Right ventricle myocardium superior (tissue), 1 donor: ENCODE data around the gene TMCC1. TPM values are rescaled to one million over a fixed set of nuclear protein-coding genes. Genes with fewer than 3 reads are reported as not detected.
A peak's percentile ranks its signal among the peaks of the same experiment; 100 is the strongest.

Experiments used
- ATAC-seq: fragments of 200-7000 bp; cut with Tn5 transposase; one replicate; pipeline ENCODE4 v1.9.1; 2020; ENCODE audit warnings: mild to moderate bottlenecking; ENCODE audit not compliant: poor library complexity
- DNase-seq: peaks from one replicate; pipeline ENCODE4 v3.0.0-alpha.2; 2020
- intact Hi-C: fragments of 100-400 bp; cut with DNase I; formaldehyde crosslinking; loops from one replicate; pipeline ENCODE4 v1.11.2; 2022
- total RNA-seq: library from RNA; stranded (reverse); fragmentation: NEBNext Ultra II Directional; extraction: Animal tissue kit (Norgen Biotek cat#: 25700); gene quantifications from one replicate; pipeline ENCODE4 v1.2.1, GENCODE V29; 2021
- donor health status: DM: no; HTN: yes; CAD: no; lungs with severe emphysema.

TMCC1 gene
- total RNA-seq, 1 donor from 2014 or later = 26.2 TPM

DNA sequence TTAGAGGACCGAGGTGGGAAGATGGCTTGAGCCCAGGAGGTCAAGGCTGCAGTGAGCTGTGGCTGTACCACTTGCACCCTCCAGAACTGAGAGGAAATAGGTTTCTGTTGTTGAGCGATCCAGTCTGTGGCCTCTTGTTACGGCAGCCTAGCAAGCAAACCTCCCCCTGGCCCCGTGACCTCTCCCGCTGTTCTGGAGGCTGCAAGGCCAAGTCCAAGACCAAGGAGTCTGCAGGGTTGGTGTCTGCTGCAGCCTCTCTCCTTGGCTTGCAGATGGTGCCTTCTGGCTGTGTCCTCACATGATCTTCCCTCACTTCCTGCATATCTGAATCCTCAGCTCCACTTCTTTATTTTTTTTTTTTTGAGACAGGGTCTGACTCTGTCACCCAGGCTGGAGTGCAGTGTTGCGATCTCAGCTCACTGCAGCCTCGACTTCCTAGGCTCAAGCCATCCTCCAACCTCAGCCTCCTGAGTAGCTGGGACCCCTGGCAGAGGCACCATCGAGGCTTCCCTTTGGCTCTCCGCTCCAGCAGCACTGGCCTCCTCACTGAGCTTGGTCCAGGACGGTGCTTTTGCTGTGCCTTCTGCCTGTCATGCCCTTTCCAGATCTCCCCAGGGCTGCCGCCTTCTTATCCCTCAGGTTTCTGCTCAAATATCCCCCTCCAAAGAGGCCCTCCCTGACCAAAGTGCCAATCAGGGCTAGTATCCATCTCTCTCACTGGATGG is 269.0 kb downstream of the TMCC1 start:
- ATAC-seq = no peak
- peak; percentile 68 for DNase-seq
- intact Hi-C loops = loop anchor here (5.0 kb wide), 1 partner anchor 308 kb away; no protein-coding TSS in a partner anchor

DNA sequence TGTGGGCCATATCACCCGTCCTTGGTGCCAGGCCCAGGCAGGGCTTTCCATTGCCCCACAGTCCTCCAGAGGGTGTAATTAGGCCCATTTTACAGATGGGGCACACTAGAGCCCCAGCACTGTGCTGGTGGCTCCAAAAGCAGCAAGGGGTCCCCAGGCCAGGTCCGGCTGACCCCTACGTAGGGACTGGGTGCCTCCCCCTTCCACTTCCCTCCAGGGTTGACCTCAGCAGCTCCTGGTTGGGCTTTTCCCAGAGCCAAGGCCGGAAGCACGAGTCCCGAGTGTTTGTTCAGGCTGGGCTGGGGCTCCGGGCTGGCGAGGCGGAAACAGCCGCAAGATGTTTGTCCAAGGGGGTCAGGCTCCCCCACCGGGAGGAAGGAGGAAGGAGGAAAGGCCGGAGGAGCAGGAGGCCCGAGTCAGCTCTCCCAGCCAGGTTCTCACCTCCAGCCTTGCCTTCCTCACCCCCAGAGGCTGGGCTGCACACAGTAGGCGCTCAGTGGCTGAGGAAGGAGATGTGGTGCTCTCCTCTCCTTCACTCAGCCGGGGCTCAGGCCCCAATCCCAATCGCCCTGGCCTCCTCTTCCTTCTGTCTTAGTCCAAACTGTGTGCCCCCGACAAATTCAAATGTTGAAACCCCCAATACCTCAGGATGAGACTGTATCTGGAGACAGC is 269.9 kb downstream of the TMCC1 start:
- DNase-seq (peak; percentile 82), ATAC-seq (no peak)
- intact Hi-C loops = no loop called here

DNA sequence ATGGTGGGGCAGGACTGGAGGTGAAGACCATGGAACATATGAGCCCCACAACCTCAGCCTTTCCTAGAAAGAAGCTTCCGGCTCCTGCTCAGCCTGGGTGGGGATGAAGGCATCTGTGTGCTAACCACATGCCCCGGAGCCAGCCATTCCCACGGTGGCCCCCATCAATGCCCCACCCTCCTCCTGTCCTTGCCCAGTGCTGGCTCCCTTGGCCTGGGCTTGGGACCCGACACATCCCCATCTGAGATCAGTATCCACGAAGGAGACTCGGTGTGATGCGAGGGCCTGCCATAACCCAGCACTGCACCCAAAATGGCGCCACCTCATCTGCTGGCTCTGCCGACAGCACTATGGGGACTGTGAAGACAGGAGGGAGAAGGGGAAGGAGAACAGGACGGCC is 270.6 kb downstream of the TMCC1 start:
- DNase-seq (no peak), ATAC-seq (no peak)
- intact Hi-C loops = no loop called here

DNA sequence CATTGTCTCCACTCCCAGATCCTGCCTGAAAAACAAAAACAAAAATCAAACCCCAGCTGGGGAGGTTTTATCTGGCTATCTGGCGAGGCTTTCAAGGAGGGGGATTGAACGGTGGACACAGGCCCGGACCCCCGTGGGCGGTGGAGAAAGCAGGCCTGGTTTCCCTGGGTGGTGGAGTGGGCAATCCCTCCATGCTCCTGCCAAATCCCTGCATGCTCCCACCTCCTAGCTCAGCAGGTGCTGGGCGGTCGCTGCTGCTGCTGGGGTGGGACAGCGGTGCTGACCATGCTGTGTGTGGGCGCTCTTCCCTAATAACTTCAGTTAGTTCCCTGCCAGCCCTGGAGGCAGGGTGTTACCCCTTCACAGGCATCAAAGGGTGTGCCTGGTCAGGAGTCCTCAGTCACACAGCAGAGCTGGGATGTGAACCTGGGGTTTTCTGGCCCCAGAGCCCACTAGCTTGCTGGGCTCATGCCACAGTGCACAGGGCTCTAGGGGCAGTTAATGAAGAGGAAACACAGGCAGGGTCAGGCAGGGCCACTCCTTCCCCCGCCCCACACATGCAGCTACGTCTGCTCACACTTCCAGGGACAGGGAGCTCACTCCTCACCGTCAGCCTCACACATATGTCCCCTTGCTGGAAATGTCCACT is 271.2 kb downstream of the TMCC1 start:
- DNase-seq = no peak
- intact Hi-C loops = no loop called here
- ATAC-seq = no peak

DNA sequence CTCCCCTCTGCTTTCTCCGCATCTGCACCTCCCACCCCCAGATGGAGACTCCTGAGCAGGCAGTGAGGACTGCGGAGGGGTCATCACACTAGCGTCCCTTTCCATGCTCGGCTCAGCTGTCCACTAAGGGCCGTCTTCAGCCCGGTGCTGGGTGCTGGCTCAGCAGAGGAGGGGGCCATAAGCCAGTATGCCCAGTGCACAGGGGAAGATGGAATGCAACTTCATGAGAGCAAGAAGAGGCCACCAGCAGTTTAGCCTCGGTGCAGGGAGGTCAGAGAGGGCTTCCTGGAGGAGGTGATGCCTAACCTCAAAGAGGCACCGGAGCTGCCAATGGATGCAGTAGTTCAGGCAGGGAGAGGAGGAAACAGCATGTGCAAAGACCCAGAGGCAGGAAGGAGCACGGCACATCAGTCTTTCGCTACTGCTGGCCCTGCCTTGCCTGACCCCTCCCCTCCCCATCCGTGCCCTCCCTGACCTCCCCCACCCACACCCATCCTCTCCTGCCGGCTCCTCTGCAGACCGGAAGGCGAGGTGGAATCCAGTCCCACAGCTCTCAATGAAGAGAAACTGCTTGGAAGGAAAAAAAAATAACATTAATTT is 271.8 kb downstream of the TMCC1 start:
- intact Hi-C loops = no loop called here
- no peak for ATAC-seq
- no peak for DNase-seq

DNA sequence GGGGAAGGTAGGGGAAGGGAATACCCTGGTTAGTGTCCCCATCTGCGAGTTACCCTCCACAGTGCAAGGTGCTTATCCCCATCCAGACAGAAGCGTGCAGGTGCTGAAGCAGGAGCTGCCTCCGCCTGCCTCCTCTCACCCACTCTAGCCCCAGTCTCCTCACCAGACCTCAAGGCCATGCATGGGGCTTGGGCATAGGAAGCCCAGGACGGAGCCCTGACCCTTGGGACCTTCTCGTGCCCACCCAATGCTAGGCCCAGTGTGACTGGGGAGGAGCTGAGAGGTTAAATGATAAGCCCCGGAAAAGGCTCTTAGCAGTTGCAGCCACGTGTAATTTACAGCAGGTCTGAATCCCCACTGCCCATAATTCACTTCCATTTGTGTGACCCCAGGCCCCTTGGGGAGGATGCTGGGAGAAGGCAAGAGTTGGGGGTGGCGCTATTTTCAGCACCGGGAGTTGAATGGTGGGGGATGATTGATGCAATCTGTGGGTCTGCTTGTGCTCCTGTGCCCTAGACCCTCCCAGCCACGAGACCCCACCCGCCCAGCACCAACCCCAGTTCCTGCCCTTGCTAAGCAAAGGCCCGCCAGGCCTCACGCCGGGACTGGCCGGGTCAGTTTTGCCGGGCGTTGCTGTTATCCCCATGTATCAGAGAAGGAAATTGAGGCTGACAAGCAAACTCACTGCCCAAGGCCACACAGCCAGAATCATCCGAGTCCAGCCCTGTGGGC is 272.5 kb downstream of the TMCC1 start:
- DNase-seq = no peak
- intact Hi-C loops = no loop called here
- no peak for ATAC-seq

DNA sequence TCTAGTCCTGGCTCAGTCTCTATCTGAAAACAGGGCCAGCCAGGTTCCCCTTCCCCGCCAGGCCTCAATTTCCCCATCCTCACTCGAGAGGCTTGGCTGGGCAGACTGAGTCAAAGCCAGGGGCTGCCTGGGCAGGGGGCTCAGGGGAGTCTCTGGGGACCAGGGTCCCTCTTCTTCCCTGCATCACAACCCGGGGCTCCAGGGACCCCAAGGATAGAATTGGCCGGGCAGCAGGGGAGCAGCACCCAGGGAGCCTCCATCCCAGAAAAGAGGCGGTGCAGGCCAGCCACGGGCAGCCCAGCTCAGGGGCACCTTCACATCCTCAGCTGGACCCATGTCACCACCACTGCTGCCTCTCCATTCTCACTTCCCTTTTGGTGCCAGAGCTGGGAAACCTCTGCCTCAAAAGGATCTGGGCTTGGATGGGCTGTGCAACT is 273.8 kb downstream of the TMCC1 start:
- ATAC-seq (no peak), DNase-seq (no peak)
- intact Hi-C loops = no loop called here

DNA sequence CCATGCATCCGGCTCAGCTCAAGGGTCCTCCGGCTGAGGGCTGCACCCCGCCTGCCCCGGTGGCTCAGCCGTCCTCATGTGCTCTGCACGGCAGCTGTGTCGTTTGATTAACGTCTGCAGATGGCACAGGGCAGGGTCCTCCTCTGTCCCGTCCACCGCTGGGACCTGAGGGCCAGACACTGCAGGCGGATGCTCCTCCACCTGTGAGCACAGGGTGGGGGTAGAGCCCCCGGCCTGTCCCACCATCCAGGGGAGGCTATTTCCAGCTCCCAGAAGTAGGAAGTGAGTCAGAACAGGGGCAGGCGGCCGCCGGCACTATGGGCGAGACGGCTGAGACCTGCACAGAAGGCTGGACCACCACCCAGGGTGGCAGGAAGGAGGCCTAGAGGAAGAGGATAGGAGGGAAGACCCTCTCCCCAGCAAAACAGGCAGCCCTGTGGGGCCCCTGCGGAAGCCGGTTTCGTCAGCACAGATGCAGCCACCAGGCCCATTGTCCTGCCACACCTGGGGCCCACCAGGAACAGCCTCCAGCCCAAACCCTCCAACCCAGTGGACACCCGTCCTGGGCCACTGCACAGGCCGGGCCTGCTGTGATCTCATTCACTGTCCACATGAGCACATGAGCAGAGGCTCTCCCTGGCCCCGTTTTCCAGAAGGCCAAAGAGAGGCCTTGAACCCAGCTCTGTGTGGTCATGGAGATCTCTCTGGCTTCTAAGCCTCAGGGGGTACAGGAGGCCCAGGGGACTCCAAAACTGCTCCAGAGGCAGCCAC is 274.4 kb downstream of the TMCC1 start:
- ATAC-seq (no peak), DNase-seq (peak; percentile 63)
- intact Hi-C loops = no loop called here

DNA sequence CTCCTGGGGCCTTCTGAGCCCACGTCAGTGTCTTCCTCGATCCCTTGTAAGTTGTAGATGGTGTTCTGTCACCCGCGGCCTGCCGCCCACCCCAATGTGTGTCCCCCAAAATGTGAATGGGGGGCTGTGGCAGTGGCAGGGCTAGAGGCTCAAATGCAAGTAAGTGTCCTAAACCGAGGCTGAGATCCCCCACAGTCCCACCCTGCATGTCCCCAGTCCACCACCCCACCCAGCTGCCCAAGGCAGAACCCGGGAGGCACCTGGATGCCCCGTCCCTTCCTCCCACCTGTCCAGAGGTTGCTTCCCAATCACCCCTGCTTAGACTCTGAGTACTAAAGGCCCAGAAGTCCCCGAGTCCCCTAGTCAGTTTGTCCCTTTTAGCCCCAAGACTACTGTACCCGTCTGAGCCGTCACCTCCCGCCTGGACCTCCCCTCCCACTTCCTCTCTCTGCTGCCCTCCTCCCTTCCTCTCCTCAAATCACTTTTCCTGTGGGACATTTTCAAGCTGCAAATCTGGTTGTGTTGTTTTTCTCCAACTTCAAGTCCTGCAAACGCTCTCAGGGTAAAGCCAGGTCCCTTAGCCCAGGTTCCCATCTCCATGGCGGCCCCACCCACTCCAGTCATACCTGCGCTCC is 275.2 kb downstream of the TMCC1 start:
- ATAC-seq = peak; percentile 19

DNA sequence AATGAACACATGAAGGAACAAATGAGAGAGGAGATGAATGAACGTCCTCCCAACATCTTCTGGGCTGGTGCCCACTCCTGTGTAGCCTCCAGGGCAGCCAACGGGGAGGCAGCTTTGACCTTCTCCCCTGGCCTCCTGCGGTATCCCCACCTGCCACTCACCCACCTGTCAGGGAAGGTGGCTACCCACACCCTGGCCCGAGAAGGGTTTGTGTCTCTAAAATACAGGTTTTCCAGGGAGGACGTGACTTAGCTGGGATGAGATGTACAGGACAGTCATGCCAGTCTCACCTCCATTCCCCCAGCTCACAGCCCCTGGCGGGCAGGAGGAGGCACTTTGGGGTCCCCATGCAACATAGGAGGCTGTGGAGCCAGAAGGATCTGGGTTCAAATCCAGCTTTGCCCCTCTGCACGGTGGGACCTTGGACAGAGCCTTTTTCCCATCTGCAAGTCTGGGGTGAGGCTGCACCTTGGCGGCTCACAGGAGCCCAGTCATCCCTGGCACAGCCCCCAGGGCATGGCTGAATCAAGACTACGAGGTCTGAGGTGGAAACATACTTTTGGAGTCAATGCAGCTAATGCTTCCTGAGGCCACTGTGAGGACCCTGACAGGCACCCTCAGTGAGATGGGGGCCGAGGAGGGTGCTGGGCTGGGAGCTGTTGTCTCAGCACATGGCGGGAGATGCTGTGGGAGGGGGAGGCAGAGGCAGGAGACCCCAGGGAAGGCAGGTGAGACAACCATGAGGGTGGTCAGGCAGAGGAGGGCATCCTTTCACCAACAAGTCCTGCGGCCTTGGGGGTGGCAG is 275.9 kb downstream of the TMCC1 start:
- no peak for DNase-seq
- ATAC-seq = no peak

More for the DNA sequence above, 275.2 kb downstream of the TMCC1 start:
- DNase-seq = peak; percentile 32
- intact Hi-C loops = no loop called here

DNA sequence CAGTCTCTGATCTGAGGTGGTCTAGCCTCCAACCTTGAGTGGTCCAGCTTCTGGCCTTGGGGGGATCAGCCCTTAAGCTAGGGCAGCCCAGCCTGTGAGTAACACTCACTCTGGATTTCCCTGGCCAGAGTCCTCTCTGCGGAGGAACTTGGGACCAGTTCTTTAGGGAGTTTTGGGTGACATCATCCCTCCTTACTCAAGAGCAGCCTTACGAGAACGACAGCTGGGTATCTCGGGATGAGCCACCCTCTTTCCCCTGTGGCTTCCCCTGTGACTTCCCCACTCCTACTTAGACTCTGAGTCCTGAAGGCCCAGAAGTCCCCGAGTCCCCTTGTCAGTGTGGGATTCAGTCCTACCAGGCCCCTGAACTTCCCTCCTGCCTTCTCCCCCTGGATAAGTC is 276.8 kb downstream of the TMCC1 start:
- no peak for DNase-seq
- intact Hi-C loops = no loop called here
- ATAC-seq = peak; percentile 47

More for the DNA sequence above, 275.9 kb downstream of the TMCC1 start:
- intact Hi-C loops = no loop called here

DNA sequence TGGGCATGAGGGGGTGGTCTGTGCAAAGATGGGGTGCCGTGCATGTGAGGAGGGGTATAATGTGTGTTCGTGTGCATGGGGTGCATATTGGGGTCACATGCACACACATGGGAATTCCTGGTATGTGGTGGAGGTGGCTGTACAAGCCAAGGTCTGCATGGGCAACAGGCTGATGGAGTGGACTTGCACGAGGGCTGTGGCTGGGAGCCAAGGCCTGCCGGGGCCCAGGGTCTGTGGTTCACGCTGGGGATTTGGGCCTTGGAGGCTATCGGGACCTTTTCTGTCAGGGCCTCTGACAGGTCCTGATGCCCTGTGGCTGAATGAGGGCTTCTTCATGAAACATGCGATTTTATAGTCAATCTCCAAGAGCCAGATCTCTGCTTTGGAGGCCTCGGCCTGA is 277.2 kb downstream of the TMCC1 start:
- ATAC-seq = no peak
- DNase-seq = no peak
- intact Hi-C loops = no loop called here

DNA sequence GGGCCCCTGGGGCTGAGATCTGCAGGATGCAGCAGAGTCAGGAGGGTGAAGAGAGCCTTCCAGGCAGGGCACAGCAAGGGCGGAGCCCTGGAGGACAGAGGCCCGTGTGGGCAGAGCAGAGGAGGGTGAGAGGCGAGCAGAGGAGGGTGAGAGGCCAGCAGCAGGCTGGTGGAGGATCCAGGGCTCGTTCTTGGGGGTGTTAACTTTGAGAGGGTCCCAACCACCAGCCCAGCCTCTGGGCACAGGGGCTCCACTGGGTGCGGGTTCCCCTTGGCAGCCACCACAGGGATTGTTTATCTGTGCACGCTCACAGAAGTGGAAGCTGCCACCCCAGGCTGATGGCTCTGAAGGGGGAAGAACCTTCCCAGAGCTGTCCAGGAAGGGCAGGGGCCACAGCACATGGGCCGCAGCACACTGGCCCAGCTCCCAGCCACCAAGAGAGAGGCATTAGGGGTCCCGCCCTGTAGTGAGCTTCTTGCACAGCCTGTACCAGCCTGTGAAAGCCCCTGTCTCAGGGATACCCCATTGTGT is 277.7 kb downstream of the TMCC1 start:
- ATAC-seq = peak; percentile 37
- DNase-seq = peak; percentile 58
- intact Hi-C loops = no loop called here

DNA sequence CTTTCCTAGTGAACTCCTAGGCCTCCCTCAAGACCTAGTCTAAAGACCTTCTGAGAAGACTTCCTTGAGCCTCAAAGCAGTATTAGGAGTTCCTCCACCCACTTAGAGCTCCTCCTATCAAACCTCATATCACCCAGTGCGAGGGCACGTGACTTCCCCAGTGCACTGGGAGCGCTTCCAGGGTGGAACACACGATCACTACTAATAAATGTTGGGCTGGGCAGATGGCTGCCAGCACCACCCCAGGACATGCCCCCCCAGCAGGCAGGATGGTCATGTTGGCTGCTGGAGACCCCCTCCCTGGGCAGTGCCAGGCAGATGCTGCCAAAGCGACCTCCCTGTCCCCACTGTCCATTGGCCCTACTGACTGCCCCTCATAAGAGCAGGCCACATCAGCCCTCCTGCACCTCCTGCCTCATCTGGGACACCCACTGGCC is 278.6 kb downstream of the TMCC1 start:
- peak; percentile 80 for DNase-seq
- ATAC-seq = peak; percentile 49
- intact Hi-C loops = no loop called here

DNA sequence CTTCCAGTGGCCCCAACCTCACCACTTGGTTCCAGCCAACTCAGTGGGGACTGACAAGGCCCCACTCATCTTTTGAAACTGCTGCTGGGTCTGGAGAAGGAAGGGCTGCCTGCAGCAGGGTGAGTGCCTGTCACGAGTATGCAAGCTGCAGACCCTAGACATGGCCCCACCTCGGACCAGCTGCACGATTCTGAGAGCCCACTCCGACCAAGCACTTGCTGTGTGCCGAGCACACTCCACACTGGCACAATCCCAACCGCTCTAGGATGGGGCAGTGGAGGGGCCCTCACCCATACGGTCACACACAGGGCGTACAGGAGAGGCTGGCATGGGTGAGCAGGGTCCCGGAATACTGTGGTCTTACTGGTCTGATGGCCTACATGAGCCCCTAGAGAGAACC is 279.1 kb downstream of the TMCC1 start:
- ATAC-seq (no peak), DNase-seq (peak; percentile 39)
- intact Hi-C loops = no loop called here

DNA sequence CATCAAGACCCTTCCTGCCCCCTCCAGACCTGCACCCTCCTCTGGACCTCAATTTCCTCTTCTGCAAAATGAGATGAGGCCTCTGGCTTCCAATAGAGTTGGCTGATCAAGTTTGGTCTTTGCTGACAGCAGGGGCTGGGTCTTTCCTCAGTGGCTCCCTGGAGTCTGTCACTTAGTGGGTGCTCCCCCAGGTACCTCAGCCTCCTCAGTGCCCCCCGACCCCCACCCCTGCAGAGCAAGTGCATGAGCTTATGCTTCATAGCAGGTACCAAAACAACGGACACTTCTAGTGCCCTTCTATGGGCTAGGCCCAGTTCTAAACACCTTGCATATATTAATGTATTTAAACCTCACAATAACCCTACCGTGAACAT is 280.2 kb downstream of the TMCC1 start:
- no peak for DNase-seq
- ATAC-seq = no peak
- intact Hi-C loops = no loop called here
